ENCODE measurements around the gene RAD21L1. TPM values are rescaled to one million over a fixed set of nuclear protein-coding genes. Genes with fewer than 3 reads are reported as not detected.

The RAD21L1 gene
- polyA plus RNA-seq, 3 donors = not detected

DNA sequence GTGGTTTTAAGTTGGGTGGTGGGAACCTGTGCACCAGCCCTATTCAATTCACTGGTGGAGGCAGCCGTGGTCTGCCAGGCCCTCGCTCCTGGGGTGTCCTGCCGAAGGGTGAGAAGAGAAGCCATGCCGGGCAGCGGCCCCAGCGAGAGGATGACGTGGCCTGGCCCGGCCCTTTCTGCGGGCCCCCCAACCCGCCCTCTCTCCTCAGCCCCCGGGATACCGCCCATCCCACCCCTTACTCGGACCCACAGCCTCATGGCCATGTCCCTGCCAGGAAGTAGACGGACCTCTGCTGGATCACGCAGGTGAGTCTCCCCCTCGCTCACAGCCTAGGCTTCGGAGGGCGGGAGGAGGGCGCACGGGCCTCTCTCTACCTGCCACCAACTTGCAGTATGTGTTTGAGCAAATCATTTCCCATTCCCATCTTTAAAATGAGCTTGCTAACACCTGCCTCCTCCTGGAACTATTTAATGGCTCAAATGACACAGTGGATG, 70.3 kb downstream of the RAD21L1 start:
- intact Hi-C loops (cut with micrococcal nuclease) = no loop called here
- Histone ChIP-seq H3K79me2 (ENCODE audit: insufficient read depth, low read length) (no peaks in the 10 kb centered on the region), H3K27me3 (ENCODE audit: control insufficient read depth in 2 of 2, insufficient read depth in 2 of 2, low read length in 2 of 2) (no peaks in the 10 kb centered on the region), H3K4me2 (replicated peaks; ENCODE audit: extremely low read depth, low read length, poor library complexity, severe bottlenecking) (no peak overlapping the region), H2AFZ (ENCODE audit: insufficient read depth, low read depth, low read length, poor library complexity, severe bottlenecking) (no peak overlapping the region), H3K9ac (ENCODE audit: insufficient read depth, low read length, poor library complexity, severe bottlenecking) (no peak overlapping the region), H3K36me3 (replicated peaks in 1 of 2; ENCODE audit: control insufficient read depth in 1 of 2, insufficient read depth in 2 of 2, low read length in 2 of 2) (no peaks in the 10 kb centered on the region), H3K9me3 (replicated peaks in 1 of 2; ENCODE audit: control insufficient read depth in 1 of 2, insufficient read depth in 1 of 2, low read length in 2 of 2) (no peaks in the 10 kb centered on the region), H3K4me1 (ENCODE audit: control insufficient read depth in 1 of 2, insufficient read depth in 2 of 2, low read length in 2 of 2) (peaks cover 0 to 7% of the 10 kb centered on the region in 2 donors), H3K27ac (ENCODE audit: low read depth in 1 of 2, low read length in 2 of 2) (no peak overlapping the region), H4K20me1 (ENCODE audit: insufficient read depth, low read length) (no peaks in the 10 kb centered on the region), H3K4me3 (replicated peaks in 1 of 3; ENCODE audit: low read depth in 2 of 3, low read length in 3 of 3) (no peak overlapping the region)
- H3K27me3 Mint-ChIP-seq (ENCODE audit: low read depth in 3 of 3) = peaks cover 0 to 7% (median 5%) of the 10 kb centered on the region in 3 donors
- H3K4me3 Mint-ChIP-seq = no peak overlapping the region
- TF ChIP-seq, protein P1, sequence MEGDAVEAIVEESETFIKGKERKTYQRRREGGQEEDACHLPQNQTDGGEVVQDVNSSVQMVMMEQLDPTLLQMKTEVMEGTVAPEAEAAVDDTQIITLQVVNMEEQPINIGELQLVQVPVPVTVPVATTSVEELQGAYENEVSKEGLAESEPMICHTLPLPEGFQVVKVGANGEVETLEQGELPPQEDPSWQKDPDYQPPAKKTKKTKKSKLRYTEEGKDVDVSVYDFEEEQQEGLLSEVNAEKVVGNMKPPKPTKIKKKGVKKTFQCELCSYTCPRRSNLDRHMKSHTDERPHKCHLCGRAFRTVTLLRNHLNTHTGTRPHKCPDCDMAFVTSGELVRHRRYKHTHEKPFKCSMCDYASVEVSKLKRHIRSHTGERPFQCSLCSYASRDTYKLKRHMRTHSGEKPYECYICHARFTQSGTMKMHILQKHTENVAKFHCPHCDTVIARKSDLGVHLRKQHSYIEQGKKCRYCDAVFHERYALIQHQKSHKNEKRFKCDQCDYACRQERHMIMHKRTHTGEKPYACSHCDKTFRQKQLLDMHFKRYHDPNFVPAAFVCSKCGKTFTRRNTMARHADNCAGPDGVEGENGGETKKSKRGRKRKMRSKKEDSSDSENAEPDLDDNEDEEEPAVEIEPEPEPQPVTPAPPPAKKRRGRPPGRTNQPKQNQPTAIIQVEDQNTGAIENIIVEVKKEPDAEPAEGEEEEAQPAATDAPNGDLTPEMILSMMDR (IDR thresholded peaks at IDR 0.05) = no peak
- DNase-seq = no peak
- H3K36me3 Mint-ChIP-seq = no peaks in the 10 kb centered on the region
- no peaks in the 10 kb centered on the region for H3K9me3 Mint-ChIP-seq
- H3K27ac Mint-ChIP-seq = no peak overlapping the region
- WGBS (ENCODE audit: insufficient coverage) = 97% methylated on average over 18 of the region's 20 CpGs
- H3K4me1 Mint-ChIP-seq = peaks cover 6% of the 10 kb centered on the region

DNA sequence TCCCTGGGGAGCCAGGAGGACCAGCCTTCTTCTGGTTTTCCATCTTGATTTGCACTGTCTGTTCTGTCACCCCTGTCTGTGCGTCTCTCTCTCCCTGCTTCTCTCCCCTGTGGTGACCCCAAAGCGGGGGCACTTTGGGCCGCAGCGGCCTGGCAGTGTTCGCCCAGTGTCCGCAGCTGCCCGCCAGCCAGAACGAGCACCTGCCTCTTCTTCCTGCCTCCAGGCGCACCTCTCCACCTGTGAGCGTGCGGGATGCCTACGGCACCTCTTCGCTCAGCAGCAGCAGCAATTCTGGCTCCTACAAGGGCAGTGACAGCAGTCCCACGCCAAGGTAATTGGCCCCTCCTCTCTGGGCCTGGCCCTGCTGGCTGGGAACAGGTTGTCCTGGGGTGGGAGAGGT, 71.1 kb downstream of the RAD21L1 start:
- Mint-ChIP-seq H3K9me3 (no peaks in the 10 kb centered on the region), H3K27ac (peak overlapping the region in 1 of 7 donors; percentile 39), H3K27me3 (ENCODE audit: low read depth in 3 of 3) (peaks cover 0 to 4% (median 3%) of the 10 kb centered on the region in 3 donors), H3K4me1 (peaks cover 7% of the 10 kb centered on the region), H3K4me3 (no peak overlapping the region), H3K36me3 (no peaks in the 10 kb centered on the region)
- no peaks in the 10 kb centered on the region for H3K79me2 ChIP-seq (ENCODE audit: insufficient read depth, low read length)
- no peaks in the 10 kb centered on the region for H3K9me3 ChIP-seq (replicated peaks in 1 of 2; ENCODE audit: control insufficient read depth in 1 of 2, insufficient read depth in 1 of 2, low read length in 2 of 2)
- no peak overlapping the region for H3K9ac ChIP-seq (ENCODE audit: insufficient read depth, low read length, poor library complexity, severe bottlenecking)
- H3K36me3 ChIP-seq (replicated peaks in 1 of 2; ENCODE audit: control insufficient read depth in 1 of 2, insufficient read depth in 2 of 2, low read length in 2 of 2) = no peaks in the 10 kb centered on the region
- 96% methylated on average over 13 of the region's 14 CpGs for WGBS (ENCODE audit: insufficient coverage)
- no peak overlapping the region for H2AFZ ChIP-seq (ENCODE audit: insufficient read depth, low read depth, low read length, poor library complexity, severe bottlenecking)
- no peak overlapping the region for H3K4me2 ChIP-seq (replicated peaks; ENCODE audit: extremely low read depth, low read length, poor library complexity, severe bottlenecking)
- no peak overlapping the region for H3K4me3 ChIP-seq (replicated peaks in 1 of 3; ENCODE audit: low read depth in 2 of 3, low read length in 3 of 3)
- intact Hi-C loops (cut with micrococcal nuclease) = no loop called here
- no peaks in the 10 kb centered on the region for H4K20me1 ChIP-seq (ENCODE audit: insufficient read depth, low read length)
- H3K27ac ChIP-seq (ENCODE audit: low read depth in 1 of 2, low read length in 2 of 2) = no peak overlapping the region
- no peaks in the 10 kb centered on the region for H3K27me3 ChIP-seq (ENCODE audit: control insufficient read depth in 2 of 2, insufficient read depth in 2 of 2, low read length in 2 of 2)
- H3K4me1 ChIP-seq (ENCODE audit: control insufficient read depth in 1 of 2, insufficient read depth in 2 of 2, low read length in 2 of 2) = peaks cover 0 to 8% of the 10 kb centered on the region in 2 donors
- DNase-seq = no peak
- TF ChIP-seq, protein P1 (IDR thresholded peaks at IDR 0.05) = no peak
